Right atrium auricular region (tissue), 2 donors: ENCODE data around the gene SEBOX. TPM values are rescaled to one million over a fixed set of nuclear protein-coding genes. Genes with fewer than 3 reads are reported as not detected.

Experiments
- DNase-seq: peaks from one replicate; pipeline ENCODE4 v3.0.0-alpha.2; 2019; ENCODE audit warnings: low spot score
- H3K27ac ChIP-seq, 2 donors: fragments of 200-600 bp; sonication (generic); 1 replicate in 1 of 2; 2 replicates in 1 of 2; pipeline ENCODE4 v1.5.1; 2016 to 2019
- H3K27me3 ChIP-seq, 2 donors: fragments of 200-600 bp; sonication (generic); one replicate each; pipeline versions ENCODE4 v1.5.1 to v1.6.0; 2017 to 2019
- H3K36me3 ChIP-seq: fragments of 200-600 bp; sonication (generic); one replicate; pipeline ENCODE4 v1.5.1; 2016
- H3K4me1 ChIP-seq, 2 donors: fragments of 200-600 bp; sonication (generic); one replicate each; pipeline versions ENCODE4 v1.5.1 to v1.6.0; 2017 to 2019
- H3K4me3 ChIP-seq, 2 donors: fragments of 200-600 bp; sonication (generic); 1 replicate in 1 of 2; 2 replicates in 1 of 2; pipeline ENCODE4 v1.5.1; 2017 to 2019; ENCODE audit warnings: mild to moderate bottlenecking in 1 of 2, moderate library complexity in 1 of 2
- H3K9me3 ChIP-seq, 2 donors: fragments of 200-600 bp; sonication (generic); one replicate each; pipeline ENCODE4 v1.5.1; 2019
- CTCF ChIP-seq, 2 donors: fragments of 200-600 bp; sonication (generic); IDR thresholded peaks; one replicate each; pipeline ENCODE4 v1.5.1; 2019; ENCODE audit warnings: antibody characterized with exemption in 2 of 2
- total RNA-seq, 2 donors: library from RNA; depleted of rRNA; stranded (reverse); fragments of >200 nt; gene quantifications; one replicate each; pipeline ENCODE4 v1.1.0, GENCODE V29; 2016

Gene SEBOX
- total RNA-seq, 2 donors from 2014 or later = not detected

GRCh38 chr17:28357061-28357900, 7.7 kb downstream of the SEBOX start, which contains the start of gene POLDIP2:
TSS of gene POLDIP2 (minus strand) at chr17:28357527. CDS start at chr17:28357448, 79 bp downstream.
- TF ChIP-seq CTCF (IDR thresholded peaks at IDR 0.05) = peak in 1 of 2 donors; percentile 42
- Histone ChIP-seq H3K36me3 (peaks cover 64% of the 10 kb centered on the region), H3K9me3 (no peaks in the 10 kb centered on the region), H3K27me3 (no peaks in the 10 kb centered on the region), H3K27ac (peak within 1 kb of the TSS; percentile 89 to 94), H3K4me3 (peak within 1 kb of the TSS; percentile 94 to 99), H3K4me1 (peaks cover 0 to 30% of the 10 kb centered on the region in 2 donors)
- peak; percentile 96 for DNase-seq

- H3K4me1 ChIP-seq = peaks cover 0 to 27% of the 10 kb centered on the region in 2 donors
- DNase-seq = no peak
- no peak overlapping the region for H3K27ac ChIP-seq
- no peaks in the 10 kb centered on the region for H3K9me3 ChIP-seq
- TF ChIP-seq CTCF (IDR thresholded peaks at IDR 0.05) = no peak
- no peak overlapping the region for H3K4me3 ChIP-seq
- peaks cover 93% of the 10 kb centered on the region for H3K36me3 ChIP-seq
- no peaks in the 10 kb centered on the region for H3K27me3 ChIP-seq
Observed at GRCh38 chr17:28350271-28350670, 14.7 kb downstream of the SEBOX start.

DNA sequence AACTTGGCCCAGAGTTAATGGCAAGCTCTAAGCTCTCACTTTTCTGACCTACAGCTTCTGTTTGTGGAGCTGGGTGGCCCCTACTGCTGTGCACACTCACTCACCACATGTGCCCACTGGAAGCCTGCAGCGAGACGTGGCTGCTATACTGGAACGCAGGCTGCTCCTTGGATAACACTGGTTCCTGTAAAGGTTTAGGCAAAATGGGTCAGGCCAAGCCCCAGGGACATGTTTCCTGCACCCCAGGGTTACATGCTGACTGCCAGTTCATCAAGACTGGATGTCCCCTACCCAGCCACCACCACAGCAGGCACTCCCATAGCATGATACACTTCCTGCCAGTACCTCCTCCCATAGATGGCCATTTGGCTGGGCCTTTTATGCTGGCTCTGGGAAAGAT, 16.0 kb downstream of the SEBOX start:
- no peaks in the 10 kb centered on the region for H3K27me3 ChIP-seq
- no peaks in the 10 kb centered on the region for H3K9me3 ChIP-seq
- no peak for TF ChIP-seq CTCF (IDR thresholded peaks at IDR 0.05)
- no peak overlapping the region for H3K4me3 ChIP-seq
- peaks cover 0 to 35% of the 10 kb centered on the region in 2 donors for H3K4me1 ChIP-seq
- DNase-seq = no peak
- peaks cover 90% of the 10 kb centered on the region for H3K36me3 ChIP-seq
- no peak overlapping the region for H3K27ac ChIP-seq

DNA sequence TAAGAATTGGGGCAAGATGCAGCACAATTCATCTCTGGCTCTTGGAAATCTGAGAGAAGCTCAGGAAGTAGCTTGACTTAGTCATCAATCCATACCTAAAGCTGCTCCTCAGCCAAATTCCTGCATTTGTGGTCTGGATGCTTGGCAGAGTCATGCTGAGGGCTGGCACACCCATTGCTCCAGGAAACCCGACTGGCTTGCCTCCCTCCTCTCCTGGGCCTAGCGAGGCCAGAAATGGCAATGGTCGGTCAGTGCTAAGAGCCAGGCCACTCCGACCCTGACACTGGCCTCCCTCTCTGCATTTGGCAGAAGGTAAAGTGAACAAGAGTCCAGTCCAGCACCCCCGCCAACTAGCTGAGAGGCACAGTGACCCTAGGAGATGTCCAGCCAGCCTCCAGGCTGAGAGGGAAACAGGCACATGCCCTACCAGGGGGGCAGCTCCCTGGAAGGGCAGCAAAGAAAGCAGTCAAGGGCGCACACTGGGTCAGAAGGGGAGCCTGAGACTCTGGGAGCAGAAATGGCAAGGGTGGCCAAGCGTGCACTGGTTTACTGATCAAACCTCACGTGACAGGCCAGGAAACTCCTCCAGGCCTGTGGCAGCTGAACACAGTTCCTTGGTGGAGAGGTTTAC, 17.6 kb downstream of the SEBOX start:
- no peak overlapping the region for H3K4me3 ChIP-seq
- no peak for DNase-seq
- peaks cover 90% of the 10 kb centered on the region for H3K36me3 ChIP-seq
- H3K27ac ChIP-seq = peak overlapping the region; percentile 38 to 62
- H3K4me1 ChIP-seq = peaks cover 0 to 35% of the 10 kb centered on the region in 2 donors
- TF ChIP-seq CTCF (IDR thresholded peaks at IDR 0.05) = no peak
- H3K27me3 ChIP-seq = no peaks in the 10 kb centered on the region
- no peaks in the 10 kb centered on the region for H3K9me3 ChIP-seq

DNA sequence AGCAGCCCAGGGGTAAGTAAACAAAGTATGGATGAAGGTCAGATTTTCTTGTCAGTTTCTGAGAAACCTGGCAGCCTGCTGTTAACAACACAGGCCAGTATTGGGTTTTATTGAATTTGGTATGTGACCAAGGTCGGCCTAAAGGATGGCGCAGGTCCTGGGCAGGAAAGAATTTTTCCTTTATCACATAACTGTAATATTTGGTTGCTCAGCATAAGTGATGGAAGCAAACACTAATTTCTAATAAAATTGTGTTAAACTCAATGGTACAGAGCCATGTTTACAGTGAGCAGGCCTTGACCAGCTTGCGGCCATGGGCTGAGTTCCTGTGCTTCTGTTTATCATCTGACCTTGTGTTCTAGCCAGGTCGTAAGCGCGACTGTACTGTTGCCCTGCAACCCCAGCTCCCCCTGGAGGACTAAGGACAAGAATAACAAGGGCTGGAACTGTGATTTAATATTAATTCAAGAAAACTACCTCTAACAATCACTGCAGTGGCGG, 18.2 kb downstream of the SEBOX start:
- Histone ChIP-seq H3K27me3 (no peaks in the 10 kb centered on the region), H3K4me1 (peaks cover 0 to 35% of the 10 kb centered on the region in 2 donors), H3K4me3 (no peak overlapping the region), H3K27ac (peak overlapping the region; percentile 38 to 62), H3K36me3 (peaks cover 90% of the 10 kb centered on the region), H3K9me3 (no peaks in the 10 kb centered on the region)
- peak in 1 of 2 donors; percentile 56 for TF ChIP-seq CTCF (IDR thresholded peaks at IDR 0.05)
- DNase-seq = no peak
